ENCODE measurements around the gene CFDP1.

Gene CFDP1

DNA sequence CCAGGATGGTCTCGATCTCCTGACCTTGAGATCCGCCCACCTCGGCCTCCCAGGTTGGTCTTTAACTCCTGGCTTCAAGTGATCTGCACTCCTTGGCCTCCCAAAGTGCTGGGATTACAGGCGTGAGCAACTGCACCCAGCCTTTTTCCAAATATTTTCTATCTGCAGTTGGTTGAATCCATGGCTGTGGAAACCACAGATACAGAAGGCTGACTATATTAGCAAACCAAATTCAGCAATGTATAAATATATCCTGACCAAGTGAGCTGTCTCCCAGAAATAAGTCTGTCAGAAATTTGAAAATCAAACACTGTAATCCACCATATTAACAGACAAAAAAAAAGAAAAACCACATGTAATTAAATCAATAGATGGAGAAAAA lies 9.6 kb downstream of the CFDP1 start:
- no peak overlapping the region for H3K4me3 ChIP-seq (ENCODE audit: low read depth in 1 of 2, low read length in 2 of 2)
- no peaks in the 10 kb centered on the region for H3K27me3 ChIP-seq (ENCODE audit: insufficient read depth, low read length, poor library complexity)
- H3K79me2 ChIP-seq (ENCODE audit: insufficient read depth, low read length), result peaks cover 93% of the 10 kb centered on the region
- TF ChIP-seq, protein P1, sequence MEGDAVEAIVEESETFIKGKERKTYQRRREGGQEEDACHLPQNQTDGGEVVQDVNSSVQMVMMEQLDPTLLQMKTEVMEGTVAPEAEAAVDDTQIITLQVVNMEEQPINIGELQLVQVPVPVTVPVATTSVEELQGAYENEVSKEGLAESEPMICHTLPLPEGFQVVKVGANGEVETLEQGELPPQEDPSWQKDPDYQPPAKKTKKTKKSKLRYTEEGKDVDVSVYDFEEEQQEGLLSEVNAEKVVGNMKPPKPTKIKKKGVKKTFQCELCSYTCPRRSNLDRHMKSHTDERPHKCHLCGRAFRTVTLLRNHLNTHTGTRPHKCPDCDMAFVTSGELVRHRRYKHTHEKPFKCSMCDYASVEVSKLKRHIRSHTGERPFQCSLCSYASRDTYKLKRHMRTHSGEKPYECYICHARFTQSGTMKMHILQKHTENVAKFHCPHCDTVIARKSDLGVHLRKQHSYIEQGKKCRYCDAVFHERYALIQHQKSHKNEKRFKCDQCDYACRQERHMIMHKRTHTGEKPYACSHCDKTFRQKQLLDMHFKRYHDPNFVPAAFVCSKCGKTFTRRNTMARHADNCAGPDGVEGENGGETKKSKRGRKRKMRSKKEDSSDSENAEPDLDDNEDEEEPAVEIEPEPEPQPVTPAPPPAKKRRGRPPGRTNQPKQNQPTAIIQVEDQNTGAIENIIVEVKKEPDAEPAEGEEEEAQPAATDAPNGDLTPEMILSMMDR (IDR thresholded peaks at IDR 0.05; ENCODE audit: borderline replicate concordance, extremely low read depth, low read length, poor library complexity, severe bottlenecking), result no peak
- peaks cover 11% of the 10 kb centered on the region; the same call in 1 of the 2 replicates for H4K20me1 ChIP-seq (ENCODE audit: insufficient read depth, low read length)
- H3K9me3 ChIP-seq (ENCODE audit: insufficient read depth, low read length, severe bottlenecking), result no peaks in the 10 kb centered on the region
- no peak overlapping the region for H3K27ac ChIP-seq (ENCODE audit: low read length)
- H2AFZ ChIP-seq (ENCODE audit: low read depth, low read length), result no peak overlapping the region
- H3K9ac ChIP-seq (ENCODE audit: low read depth, low read length), result no peak overlapping the region
- DNase-seq (no peak), ATAC-seq (ENCODE audit: insufficient read depth, low read depth) (no peak)
- H3K36me3 ChIP-seq (ENCODE audit: insufficient read depth, low read length), result no peaks in the 10 kb centered on the region
- H3K4me1 ChIP-seq (ENCODE audit: insufficient read depth, low read length), result peaks cover 13% of the 10 kb centered on the region
- no peak overlapping the region for H3K4me2 ChIP-seq (ENCODE audit: insufficient read depth, low read length)

DNA sequence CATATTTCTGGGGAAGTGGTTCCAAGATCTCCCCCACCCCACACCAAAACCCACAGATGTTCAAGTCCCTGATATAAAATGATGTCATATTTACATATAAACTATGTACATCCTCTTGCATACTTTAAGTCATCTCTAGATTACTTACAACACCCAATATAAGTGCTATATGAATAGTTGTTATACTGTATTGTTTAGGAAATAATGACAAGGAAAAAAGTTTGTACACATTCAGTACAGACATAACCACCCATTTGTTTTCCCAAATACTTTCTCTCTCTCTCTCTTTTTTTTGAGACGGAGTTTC lies 11.5 kb downstream of the CFDP1 start:
- no peak for ATAC-seq (ENCODE audit: insufficient read depth, low read depth)

GRCh38 chr16:75420987-75421819 lies 12.1 kb downstream of the CFDP1 start:
- ATAC-seq (ENCODE audit: insufficient read depth, low read depth) (peak; percentile 91), DNase-seq (peak; percentile 61)
- Histone ChIP-seq H3K9me3 (ENCODE audit: insufficient read depth, low read length, severe bottlenecking) (no peaks in the 10 kb centered on the region), H3K9ac (ENCODE audit: low read depth, low read length) (peak overlapping the region; percentile 33), H3K36me3 (ENCODE audit: insufficient read depth, low read length) (no peaks in the 10 kb centered on the region), H3K4me3 (ENCODE audit: low read depth in 1 of 2, low read length in 2 of 2) (peak overlapping the region in 1 of 2 experiments; percentile 33; a peak in 1 of 4 replicates), H3K4me1 (ENCODE audit: insufficient read depth, low read length) (peaks cover 13% of the 10 kb centered on the region), H2AFZ (ENCODE audit: low read depth, low read length) (peak overlapping the region; percentile 19; the same call in 1 of the 2 replicates), H3K27me3 (ENCODE audit: insufficient read depth, low read length, poor library complexity) (no peaks in the 10 kb centered on the region), H3K4me2 (ENCODE audit: insufficient read depth, low read length) (peak overlapping the region; percentile 54), H3K27ac (ENCODE audit: low read length) (peak overlapping the region; percentile 49; the same call in 1 of the 2 replicates), H4K20me1 (ENCODE audit: insufficient read depth, low read length) (peaks cover 11% of the 10 kb centered on the region; the same call in 1 of the 2 replicates), H3K79me2 (ENCODE audit: insufficient read depth, low read length) (peaks cover 93% of the 10 kb centered on the region)
- no peak for TF ChIP-seq EZH2 (IDR thresholded peaks at IDR 0.05; ENCODE audit: borderline replicate concordance, low read depth, low read length, severe bottlenecking)
- TF ChIP-seq, protein P1 (IDR thresholded peaks at IDR 0.05; ENCODE audit: borderline replicate concordance, extremely low read depth, low read length, poor library complexity, severe bottlenecking), result no peak

More for the DNA sequence above, 11.5 kb downstream of the CFDP1 start:
- TF ChIP-seq, protein P1 (IDR thresholded peaks at IDR 0.05; ENCODE audit: borderline replicate concordance, extremely low read depth, low read length, poor library complexity, severe bottlenecking), result no peak
- no peak for TF ChIP-seq EZH2 (IDR thresholded peaks at IDR 0.05; ENCODE audit: borderline replicate concordance, low read depth, low read length, severe bottlenecking)
- H3K79me2 ChIP-seq (ENCODE audit: insufficient read depth, low read length), result peaks cover 93% of the 10 kb centered on the region
- no peak overlapping the region for H3K9ac ChIP-seq (ENCODE audit: low read depth, low read length)
- H3K4me2 ChIP-seq (ENCODE audit: insufficient read depth, low read length), result peak overlapping the region; percentile 54; the same call in 1 of the 2 replicates
- H3K36me3 ChIP-seq (ENCODE audit: insufficient read depth, low read length), result no peaks in the 10 kb centered on the region
- no peak overlapping the region for H2AFZ ChIP-seq (ENCODE audit: low read depth, low read length)
- H3K4me3 ChIP-seq (ENCODE audit: low read depth in 1 of 2, low read length in 2 of 2), result no peak overlapping the region
- no peaks in the 10 kb centered on the region for H3K27me3 ChIP-seq (ENCODE audit: insufficient read depth, low read length, poor library complexity)
- H3K27ac ChIP-seq (ENCODE audit: low read length), result no peak overlapping the region
- no peaks in the 10 kb centered on the region for H3K9me3 ChIP-seq (ENCODE audit: insufficient read depth, low read length, severe bottlenecking)
- H3K4me1 ChIP-seq (ENCODE audit: insufficient read depth, low read length), result peaks cover 13% of the 10 kb centered on the region
- DNase-seq, result no peak
- peaks cover 11% of the 10 kb centered on the region; the same call in 1 of the 2 replicates for H4K20me1 ChIP-seq (ENCODE audit: insufficient read depth, low read length)
